Panc1 (cell line): Measurements from ENCODE around the gene MKLN1. TPM values are rescaled to one million over a fixed set of nuclear protein-coding genes. Genes with fewer than 3 reads are reported as not detected.

Experiments
- ATAC-seq: fragments of 200-7000 bp; cut with Tn5 transposase; 2 replicates; pipeline ENCODE4 v1.9.1; 2020; ENCODE audit warnings: mild to moderate bottlenecking, moderate library complexity
- BruUV-seq: library from RNA; stranded (reverse); fragments of 400-500 nt; replicated peaks from 2 replicates; lab custom pipeline; 2021; lab: Mats Ljungman, UMichigan
- CTCF ChIA-PET: fragments of 300-600 bp; sonication (Branson Sonifier 250); formaldehyde crosslinking; loops from one replicate; lab custom pipeline; 2022; ENCODE audit warnings: antibody characterized with exemption; lab: Charles Lee
- POLR2A ChIA-PET: fragments of 300-600 bp; sonication (Branson Sonifier 250); formaldehyde crosslinking; loops from one replicate; lab custom pipeline; 2022; ENCODE audit warnings: antibody characterized with exemption; lab: Charles Lee
- DNase-seq: peaks from one replicate; pipeline ENCODE4 v3.0.0-alpha.2; 2010; ENCODE audit warnings: low read depth, low spot score
- H3K27ac ChIP-seq: 2 replicates; pipeline ENCODE4 v1.5.1; 2011; ENCODE audit warnings: mild to moderate bottlenecking, low read length, inconsistent platforms
- H3K27me3 ChIP-seq: fragments of 200-500 bp; sonication (Bioruptor generic); 2 replicates; pipeline ENCODE4 v1.6.0; 2014; ENCODE audit warnings: low read length, inconsistent platforms; ENCODE audit not compliant: control insufficient read depth, insufficient read depth
- H3K36me3 ChIP-seq: fragments of 200-500 bp; sonication (Bioruptor generic); 2 replicates; pipeline ENCODE4 v1.5.1; 2014; ENCODE audit warnings: inconsistent platforms, mild to moderate bottlenecking, low read length, moderate library complexity; ENCODE audit not compliant: control insufficient read depth, insufficient read depth
- H3K4me1 ChIP-seq: 2 replicates; pipeline ENCODE4 v1.5.1; 2011; ENCODE audit warnings: inconsistent platforms, mild to moderate bottlenecking, low read length, moderate library complexity; ENCODE audit not compliant: control insufficient read depth, insufficient read depth
- H3K4me3 ChIP-seq, 2 experiments: 2 replicates each; pipeline ENCODE4 v1.5.1; 2011 to 2012; ENCODE audit warnings: low read depth in 2 of 2, low read length in 2 of 2, mild to moderate bottlenecking in 2 of 2, inconsistent platforms in 1 of 2, moderate library complexity in 1 of 2
- H3K9me3 ChIP-seq: fragments of 200-500 bp; sonication (Bioruptor generic); 2 replicates; pipeline ENCODE4 v1.5.1; 2014; ENCODE audit warnings: low read depth, mild to moderate bottlenecking, inconsistent platforms, low read length, moderate library complexity; ENCODE audit not compliant: control insufficient read depth, insufficient read depth
- CTCF ChIP-seq: fragments of 450-650 bp; IDR thresholded peaks from 2 replicates; pipeline ENCODE4 v1.5.1; 2017; ENCODE audit warnings: mild to moderate bottlenecking
- POLR2AphosphoS5 ChIP-seq: IDR thresholded peaks from 2 replicates; pipeline ENCODE4 v1.6.1; 2012; ENCODE audit warnings: mild to moderate bottlenecking, low read depth, low read length, moderate library complexity
- REST ChIP-seq, 2 experiments: IDR thresholded peaks; 2 replicates each; pipeline ENCODE4 v1.6.1; 2011 to 2012; ENCODE audit warnings: low read depth in 2 of 2, control low read depth in 1 of 2, low read length in 1 of 2, mild to moderate bottlenecking in 1 of 2, moderate library complexity in 1 of 2; ENCODE audit not compliant: insufficient read depth in 1 of 2
- SIN3A ChIP-seq: IDR thresholded peaks from 2 replicates; pipeline ENCODE4 v1.6.1; 2012; ENCODE audit warnings: low read depth, mild to moderate bottlenecking, low read length, moderate library complexity, borderline replicate concordance; ENCODE audit not compliant: insufficient read depth
- TCF7L2 ChIP-seq: IDR thresholded peaks from 2 replicates; pipeline ENCODE4 v1.6.1; 2011; ENCODE audit warnings: mild to moderate bottlenecking, low read depth, low read length, inconsistent platforms
- in situ Hi-C: cut with HindIII; loops from 2 replicates; pipeline ENCODE4 v1.10.0; 2016; ENCODE audit warnings: low sequenced_read_pairs, low pct_unique_long_range_greater_than_20kb
- intact Hi-C: fragments of 100-400 bp; cut with micrococcal nuclease; formaldehyde crosslinking; loops from one replicate; pipeline ENCODE4 v1.10.0; 2022; ENCODE audit not compliant: unreplicated experiment
- total RNA-seq: library from RNA; stranded (reverse); gene quantifications from one replicate; pipeline ENCODE4 v1.2.1, GENCODE V29; 2021; ENCODE audit not compliant: unreplicated experiment

The MKLN1 gene
- total RNA-seq, 1 experiment from 2014 or later: 46.4 TPM

- ChIA-PET CTCF (no interaction called here), POLR2A (interaction anchor here (0.6 kb wide), 1 partner anchor 86 kb away, joined by 3 read pairs; no protein-coding TSS in a partner anchor)
- in situ Hi-C loops: no loop called here
- BruUV-seq: no TSS peak
- Histone ChIP-seq H3K27me3 (no peaks in the 10 kb centered on the region), H3K9me3 (no peaks in the 10 kb centered on the region), H3K4me1 (peaks cover 42% of the 10 kb centered on the region), H3K4me3 (no peak overlapping the region), H3K27ac (no peak overlapping the region), H3K36me3 (no peaks in the 10 kb centered on the region)
- intact Hi-C loops: no loop called here
- ATAC-seq: no peak
- TF ChIP-seq CTCF (no peak), TCF7L2 (no peak), POLR2AphosphoS5 (no peak), REST (IDR thresholded peaks at IDR 0.05; ENCODE audit: insufficient read depth in 1 of 2, low read depth in 2 of 2, low read length in 1 of 2) (no peak), SIN3A (no peak)
- DNase-seq: no peak
Measured at GRCh38 chr7:131359136-131359776, 31.6 kb downstream of the MKLN1 start.

GRCh38 chr7:131363719-131364118 is 36.0 kb downstream of the MKLN1 start:
- POLR2A ChIA-PET: no interaction called here

More at GRCh38 chr7:131363719-131364118, 36.0 kb downstream of the MKLN1 start:
- in situ Hi-C loops: no loop called here
- Histone ChIP-seq H3K9me3 (no peaks in the 10 kb centered on the region), H3K4me1 (peaks cover 37% of the 10 kb centered on the region), H3K36me3 (no peaks in the 10 kb centered on the region), H3K4me3 (no peak overlapping the region), H3K27me3 (no peaks in the 10 kb centered on the region), H3K27ac (peak overlapping the region; percentile 21)
- intact Hi-C loops: no loop called here
- DNase-seq: no peak
- BruUV-seq: no TSS peak
- no peak for TF ChIP-seq POLR2AphosphoS5
- TF ChIP-seq REST (IDR thresholded peaks at IDR 0.05; ENCODE audit: insufficient read depth in 1 of 2, low read depth in 2 of 2, low read length in 1 of 2): no peak
- no peak for TF ChIP-seq SIN3A
- TF ChIP-seq CTCF: no peak
- TF ChIP-seq TCF7L2: no peak
- peak; percentile 72; the same call in 1 of the 2 replicates for ATAC-seq
- CTCF ChIA-PET: no interaction called here
